ENCODE data around the gene ELMO1. TPM values are rescaled to one million over a fixed set of nuclear protein-coding genes. Genes with fewer than 3 reads are reported as not detected.

Gene ELMO1
- total and polyA plus RNA-seq, 2 of the 13 experiments (the other 11 are each of a cell fraction or from before 2014, with no cell fraction given), result 0.11 to 0.17 TPM

DNA sequence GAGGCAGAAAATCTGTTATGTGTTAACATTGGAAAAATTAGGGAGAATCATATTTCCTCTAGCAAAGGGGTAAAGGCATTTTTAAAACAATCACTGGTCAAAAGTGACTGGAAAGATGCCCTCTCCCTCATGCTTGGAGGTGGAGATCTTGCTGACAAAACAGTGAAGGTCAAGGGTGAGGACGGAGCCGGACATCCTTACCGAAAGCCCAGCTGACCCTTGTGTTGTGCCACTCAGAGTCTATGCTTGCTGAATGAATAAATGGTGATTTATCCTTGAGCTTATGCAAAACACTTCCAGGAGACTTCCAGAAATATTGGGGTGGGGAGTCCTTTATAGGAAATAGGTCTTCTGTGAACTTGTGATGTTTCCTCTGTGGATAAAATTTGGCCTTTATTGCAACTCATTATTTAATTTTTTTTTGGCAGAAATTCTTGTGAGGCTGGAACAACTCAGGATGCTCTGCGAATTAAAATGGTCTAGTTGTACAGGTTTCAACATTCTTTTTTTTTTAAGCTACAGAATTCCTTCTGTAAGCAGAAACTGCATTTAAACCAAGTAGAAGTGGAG, 28.3 kb upstream of the ELMO1 start (continued):
- TF ChIP-seq, protein P1, sequence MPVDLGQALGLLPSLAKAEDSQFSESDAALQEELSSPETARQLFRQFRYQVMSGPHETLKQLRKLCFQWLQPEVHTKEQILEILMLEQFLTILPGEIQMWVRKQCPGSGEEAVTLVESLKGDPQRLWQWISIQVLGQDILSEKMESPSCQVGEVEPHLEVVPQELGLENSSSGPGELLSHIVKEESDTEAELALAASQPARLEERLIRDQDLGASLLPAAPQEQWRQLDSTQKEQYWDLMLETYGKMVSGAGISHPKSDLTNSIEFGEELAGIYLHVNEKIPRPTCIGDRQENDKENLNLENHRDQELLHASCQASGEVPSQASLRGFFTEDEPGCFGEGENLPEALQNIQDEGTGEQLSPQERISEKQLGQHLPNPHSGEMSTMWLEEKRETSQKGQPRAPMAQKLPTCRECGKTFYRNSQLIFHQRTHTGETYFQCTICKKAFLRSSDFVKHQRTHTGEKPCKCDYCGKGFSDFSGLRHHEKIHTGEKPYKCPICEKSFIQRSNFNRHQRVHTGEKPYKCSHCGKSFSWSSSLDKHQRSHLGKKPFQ (CRISPR knock-in tag; IDR thresholded peaks at IDR 0.05; ENCODE audit: insufficient replicate concordance), result no peak
- TF ChIP-seq ELF1 (CRISPR knock-in tag; IDR thresholded peaks at IDR 0.05) (no peak), SKI (IDR thresholded peaks at IDR 0.05; ENCODE audit: partially characterized antibody) (no peak), BORCS8-MEF2B (CRISPR knock-in tag; IDR thresholded peaks at IDR 0.05) (no peak), HDAC1 (CRISPR knock-in tag; IDR thresholded peaks at IDR 0.05) (no peak), ZNF883 (CRISPR knock-in tag; IDR thresholded peaks at IDR 0.05; ENCODE audit: not compliant biosample characterization) (no peak), ZBTB21 (CRISPR knock-in tag; IDR thresholded peaks at IDR 0.05) (no peak), POGZ (CRISPR knock-in tag; IDR thresholded peaks at IDR 0.05) (no peak), NFE2L2 (IDR thresholded peaks at IDR 0.05; ENCODE audit: low read length) (no peak), ERF (CRISPR knock-in tag; IDR thresholded peaks at IDR 0.05) (no peak), GATAD2A (CRISPR knock-in tag; IDR thresholded peaks at IDR 0.05) (no peak)
- TF ChIP-seq, protein P2, sequence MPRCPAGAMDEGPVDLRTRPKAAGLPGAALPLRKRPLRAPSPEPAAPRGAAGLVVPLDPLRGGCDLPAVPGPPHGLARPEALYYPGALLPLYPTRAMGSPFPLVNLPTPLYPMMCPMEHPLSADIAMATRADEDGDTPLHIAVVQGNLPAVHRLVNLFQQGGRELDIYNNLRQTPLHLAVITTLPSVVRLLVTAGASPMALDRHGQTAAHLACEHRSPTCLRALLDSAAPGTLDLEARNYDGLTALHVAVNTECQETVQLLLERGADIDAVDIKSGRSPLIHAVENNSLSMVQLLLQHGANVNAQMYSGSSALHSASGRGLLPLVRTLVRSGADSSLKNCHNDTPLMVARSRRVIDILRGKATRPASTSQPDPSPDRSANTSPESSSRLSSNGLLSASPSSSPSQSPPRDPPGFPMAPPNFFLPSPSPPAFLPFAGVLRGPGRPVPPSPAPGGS (CRISPR knock-in tag; IDR thresholded peaks at IDR 0.05), result no peak

DNA sequence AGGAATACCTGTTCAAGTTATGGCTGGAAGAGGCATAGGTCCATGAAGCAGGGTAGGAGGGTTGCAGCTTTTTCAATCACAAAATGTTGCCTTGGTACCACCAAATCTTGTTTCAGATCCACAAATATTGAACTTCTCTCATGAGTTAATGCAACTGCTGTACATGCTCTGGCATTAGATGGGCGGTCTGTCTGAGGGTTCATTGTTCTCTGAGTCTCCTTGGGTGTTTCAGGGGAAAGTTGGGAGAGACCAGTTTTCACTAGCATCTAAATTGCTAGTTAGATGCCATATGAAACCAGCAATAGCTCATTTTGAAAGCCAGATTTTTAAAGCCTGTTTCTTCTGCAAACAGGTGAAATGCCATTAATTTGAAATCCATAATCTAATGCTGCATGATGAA, 27.8 kb upstream of the ELMO1 start:
- no peaks in the 10 kb centered on the region for H3K79me2 ChIP-seq (ENCODE audit: insufficient read depth, low read length)
- H3K9me3 ChIP-seq (ENCODE audit: low read length), result no peaks in the 10 kb centered on the region
- POLR2A ChIA-PET, result no interaction called here
- BruUV-seq (replicated peaks), result no TSS peak
- 0% methylated on average over 1 of the region's 1 CpG for WGBS (ENCODE audit: low lambda C conversion rate)
- H2AFZ ChIP-seq (ENCODE audit: low read length), result no peak overlapping the region
- DNase-seq (ENCODE audit: low spot score) (no peak), ATAC-seq (no peak), FAIRE-seq (no peak)
- H3K9ac ChIP-seq (ENCODE audit: insufficient read depth, low read depth, low read length), result no peak overlapping the region
- no peaks in the 10 kb centered on the region for H3K27me3 ChIP-seq (ENCODE audit: control insufficient read depth in 1 of 2, insufficient read depth in 2 of 2, low read length in 2 of 2)
- H3K4me3 ChIP-seq (replicated peaks in 1 of 3; ENCODE audit: insufficient read depth in 1 of 3, low read depth in 2 of 3, low read length in 3 of 3), result no peak overlapping the region
- in situ Hi-C loops (cut with HindIII; ENCODE audit: extremely low pct_ligation_motif_present, low pct_unique_long_range_greater_than_20kb), result no loop called here
- no peak overlapping the region for H3K27ac ChIP-seq (ENCODE audit: extremely low read length, insufficient read depth, low read length)
- no peaks in the 10 kb centered on the region for H3K36me3 ChIP-seq (replicated peaks in 1 of 2; ENCODE audit: control insufficient read depth in 1 of 2, insufficient read depth in 2 of 2, low read length in 2 of 2)
- CTCF ChIA-PET (ENCODE audit: low intra/inter-chr PET ratio, low total read pairs), result no interaction called here
- no peak overlapping the region for H3K4me2 ChIP-seq (ENCODE audit: low read depth, low read length)
- no peaks in the 10 kb centered on the region for H4K20me1 ChIP-seq (ENCODE audit: insufficient read depth, low read length)
- no peaks in the 10 kb centered on the region for H3K4me1 ChIP-seq (ENCODE audit: insufficient read depth, low read length)
- intact Hi-C loops (cut with micrococcal nuclease; ENCODE audit: unreplicated experiment), result no loop called here
- TF ChIP-seq NFRKB (IDR thresholded peaks at IDR 0.05) (no peak), HOXA7 (CRISPR knock-in tag; IDR thresholded peaks at IDR 0.05) (no peak), ZNF841 (CRISPR knock-in tag; IDR thresholded peaks at IDR 0.05; ENCODE audit: borderline replicate concordance) (no peak), ZNF451 (CRISPR knock-in tag; IDR thresholded peaks at IDR 0.05) (no peak), FOXP1 (IDR thresholded peaks at IDR 0.05) (no peak), FOXP1 (CRISPR knock-in tag; IDR thresholded peaks at IDR 0.05) (no peak), ZSCAN9 (CRISPR knock-in tag; IDR thresholded peaks at IDR 0.05; ENCODE audit: borderline replicate concordance) (no peak)
- TF ChIP-seq, protein P3, sequence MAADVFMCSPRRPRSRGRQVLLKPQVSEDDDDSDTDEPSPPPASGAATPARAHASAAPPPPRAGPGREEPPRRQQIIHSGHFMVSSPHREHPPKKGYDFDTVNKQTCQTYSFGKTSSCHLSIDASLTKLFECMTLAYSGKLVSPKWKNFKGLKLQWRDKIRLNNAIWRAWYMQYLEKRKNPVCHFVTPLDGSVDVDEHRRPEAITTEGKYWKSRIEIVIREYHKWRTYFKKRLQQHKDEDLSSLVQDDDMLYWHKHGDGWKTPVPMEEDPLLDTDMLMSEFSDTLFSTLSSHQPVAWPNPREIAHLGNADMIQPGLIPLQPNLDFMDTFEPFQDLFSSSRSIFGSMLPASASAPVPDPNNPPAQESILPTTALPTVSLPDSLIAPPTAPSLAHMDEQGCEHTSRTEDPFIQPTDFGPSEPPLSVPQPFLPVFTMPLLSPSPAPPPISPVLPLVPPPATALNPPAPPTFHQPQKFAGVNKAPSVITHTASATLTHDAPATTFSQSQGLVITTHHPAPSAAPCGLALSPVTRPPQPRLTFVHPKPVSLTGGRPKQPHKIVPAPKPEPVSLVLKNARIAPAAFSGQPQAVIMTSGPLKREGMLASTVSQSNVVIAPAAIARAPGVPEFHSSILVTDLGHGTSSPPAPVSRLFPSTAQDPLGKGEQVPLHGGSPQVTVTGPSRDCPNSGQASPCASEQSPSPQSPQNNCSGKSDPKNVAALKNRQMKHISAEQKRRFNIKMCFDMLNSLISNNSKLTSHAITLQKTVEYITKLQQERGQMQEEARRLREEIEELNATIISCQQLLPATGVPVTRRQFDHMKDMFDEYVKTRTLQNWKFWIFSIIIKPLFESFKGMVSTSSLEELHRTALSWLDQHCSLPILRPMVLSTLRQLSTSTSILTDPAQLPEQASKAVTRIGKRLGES (CRISPR knock-in tag; IDR thresholded peaks at IDR 0.05; ENCODE audit: borderline replicate concordance), result no peak

All from HepG2 (cell line).